ENCODE measurements around the gene PLAC1. TPM values are rescaled to one million over a fixed set of nuclear protein-coding genes. Genes with fewer than 3 reads are reported as not detected.

Gene PLAC1
- polyA plus RNA-seq, 1 donor: 0.04 TPM

- Histone ChIP-seq H3K36me3 (ENCODE audit: control insufficient read depth, insufficient read depth, low read length) (no peaks in the 10 kb centered on the region), H3K27ac (ENCODE audit: low read length) (no peak overlapping the region), H3K4me1 (ENCODE audit: control insufficient read depth, insufficient read depth, low read length) (no peaks in the 10 kb centered on the region), H3K27me3 (ENCODE audit: control insufficient read depth, insufficient read depth, low read length) (no peaks in the 10 kb centered on the region), H3K9me3 (ENCODE audit: control insufficient read depth, low read depth, low read length) (no peaks in the 10 kb centered on the region), H3K4me3 (ENCODE audit: low read length) (no peak overlapping the region)
- DNase-seq: no peak
Measured at GRCh38 chrX:134592303-134592702, 66.0 kb downstream of the PLAC1 start.

GRCh38 chrX:134591502-134591901, 66.8 kb downstream of the PLAC1 start:
- no CpG with 5 or more reads among the region's 2 CpGs for WGBS (ENCODE audit: insufficient coverage, low lambda C conversion rate)
- no peaks in the 10 kb centered on the region for H3K4me1 ChIP-seq (ENCODE audit: control insufficient read depth, insufficient read depth, low read length)
- DNase-seq: no peak
- no peaks in the 10 kb centered on the region for H3K9me3 ChIP-seq (ENCODE audit: control insufficient read depth, low read depth, low read length)
- no peak overlapping the region for H3K27ac ChIP-seq (ENCODE audit: low read length)
- H3K4me3 ChIP-seq (ENCODE audit: low read length): no peak overlapping the region
- no peaks in the 10 kb centered on the region for H3K27me3 ChIP-seq (ENCODE audit: control insufficient read depth, insufficient read depth, low read length)
- H3K36me3 ChIP-seq (ENCODE audit: control insufficient read depth, insufficient read depth, low read length): no peaks in the 10 kb centered on the region

- DNase-seq: no peak
- Histone ChIP-seq H3K4me3 (ENCODE audit: low read length) (no peak overlapping the region), H3K27ac (ENCODE audit: low read length) (no peak overlapping the region), H3K9me3 (ENCODE audit: control insufficient read depth, low read depth, low read length) (no peaks in the 10 kb centered on the region), H3K27me3 (ENCODE audit: control insufficient read depth, insufficient read depth, low read length) (no peaks in the 10 kb centered on the region), H3K4me1 (ENCODE audit: control insufficient read depth, insufficient read depth, low read length) (no peaks in the 10 kb centered on the region), H3K36me3 (ENCODE audit: control insufficient read depth, insufficient read depth, low read length) (no peaks in the 10 kb centered on the region)
- WGBS (ENCODE audit: insufficient coverage, low lambda C conversion rate): no CpG with 5 or more reads among the region's 3 CpGs
Measured at GRCh38 chrX:134588806-134589205, 69.5 kb downstream of the PLAC1 start.

- no peak for DNase-seq
- Histone ChIP-seq H3K36me3 (ENCODE audit: control insufficient read depth, insufficient read depth, low read length) (no peaks in the 10 kb centered on the region), H3K4me3 (ENCODE audit: low read length) (no peak overlapping the region), H3K27ac (ENCODE audit: low read length) (no peak overlapping the region), H3K27me3 (ENCODE audit: control insufficient read depth, insufficient read depth, low read length) (no peaks in the 10 kb centered on the region), H3K9me3 (ENCODE audit: control insufficient read depth, low read depth, low read length) (no peaks in the 10 kb centered on the region), H3K4me1 (ENCODE audit: control insufficient read depth, insufficient read depth, low read length) (no peaks in the 10 kb centered on the region)
- no CpG with 5 or more reads among the region's 1 CpG for WGBS (ENCODE audit: insufficient coverage, low lambda C conversion rate)
Measured at GRCh38 chrX:134580907-134581306, 77.4 kb downstream of the PLAC1 start.

- no peaks in the 10 kb centered on the region for H3K27me3 ChIP-seq (ENCODE audit: control insufficient read depth, insufficient read depth, low read length)
- WGBS (ENCODE audit: insufficient coverage, low lambda C conversion rate): no CpG with 5 or more reads among the region's 5 CpGs
Measured at GRCh38 chrX:134573683-134574035, 84.6 kb downstream of the PLAC1 start.

GRCh38 chrX:134572816-134573682, 85.2 kb downstream of the PLAC1 start:
- Histone ChIP-seq H3K4me3 (ENCODE audit: low read length) (no peak overlapping the region), H3K27me3 (ENCODE audit: control insufficient read depth, insufficient read depth, low read length) (no peaks in the 10 kb centered on the region), H3K4me1 (ENCODE audit: control insufficient read depth, insufficient read depth, low read length) (no peaks in the 10 kb centered on the region), H3K9me3 (ENCODE audit: control insufficient read depth, low read depth, low read length) (no peaks in the 10 kb centered on the region), H3K36me3 (ENCODE audit: control insufficient read depth, insufficient read depth, low read length) (no peaks in the 10 kb centered on the region), H3K27ac (ENCODE audit: low read length) (no peak overlapping the region)
- no CpG with 5 or more reads among the region's 5 CpGs for WGBS (ENCODE audit: insufficient coverage, low lambda C conversion rate)
- no peak for DNase-seq

More at GRCh38 chrX:134573683-134574035, 84.6 kb downstream of the PLAC1 start:
- Histone ChIP-seq H3K4me3 (ENCODE audit: low read length) (no peak overlapping the region), H3K36me3 (ENCODE audit: control insufficient read depth, insufficient read depth, low read length) (no peaks in the 10 kb centered on the region), H3K4me1 (ENCODE audit: control insufficient read depth, insufficient read depth, low read length) (no peaks in the 10 kb centered on the region), H3K27ac (ENCODE audit: low read length) (no peak overlapping the region), H3K9me3 (ENCODE audit: control insufficient read depth, low read depth, low read length) (no peaks in the 10 kb centered on the region)
- no peak for DNase-seq

GRCh38 chrX:134571796-134572195, 86.5 kb downstream of the PLAC1 start:
- DNase-seq: no peak
- no CpG with 5 or more reads among the region's 5 CpGs for WGBS (ENCODE audit: insufficient coverage, low lambda C conversion rate)
- H3K4me3 ChIP-seq (ENCODE audit: low read length): no peak overlapping the region
- H3K36me3 ChIP-seq (ENCODE audit: control insufficient read depth, insufficient read depth, low read length): no peaks in the 10 kb centered on the region
- no peaks in the 10 kb centered on the region for H3K27me3 ChIP-seq (ENCODE audit: control insufficient read depth, insufficient read depth, low read length)
- no peak overlapping the region for H3K27ac ChIP-seq (ENCODE audit: low read length)
- no peaks in the 10 kb centered on the region for H3K4me1 ChIP-seq (ENCODE audit: control insufficient read depth, insufficient read depth, low read length)
- no peaks in the 10 kb centered on the region for H3K9me3 ChIP-seq (ENCODE audit: control insufficient read depth, low read depth, low read length)

GRCh38 chrX:134570899-134571298, 87.4 kb downstream of the PLAC1 start:
- no peaks in the 10 kb centered on the region for H3K4me1 ChIP-seq (ENCODE audit: control insufficient read depth, insufficient read depth, low read length)
- no peak overlapping the region for H3K27ac ChIP-seq (ENCODE audit: low read length)
- H3K9me3 ChIP-seq (ENCODE audit: control insufficient read depth, low read depth, low read length): no peaks in the 10 kb centered on the region
- WGBS (ENCODE audit: insufficient coverage, low lambda C conversion rate): 0% methylated on average over 1 of the region's 2 CpGs
- no peak overlapping the region for H3K4me3 ChIP-seq (ENCODE audit: low read length)
- DNase-seq: no peak
- H3K27me3 ChIP-seq (ENCODE audit: control insufficient read depth, insufficient read depth, low read length): no peaks in the 10 kb centered on the region
- no peaks in the 10 kb centered on the region for H3K36me3 ChIP-seq (ENCODE audit: control insufficient read depth, insufficient read depth, low read length)

GRCh38 chrX:134570509-134570846, 87.8 kb downstream of the PLAC1 start:
- Histone ChIP-seq H3K9me3 (ENCODE audit: control insufficient read depth, low read depth, low read length) (no peaks in the 10 kb centered on the region), H3K27me3 (ENCODE audit: control insufficient read depth, insufficient read depth, low read length) (no peaks in the 10 kb centered on the region), H3K4me3 (ENCODE audit: low read length) (no peak overlapping the region), H3K27ac (ENCODE audit: low read length) (no peak overlapping the region), H3K36me3 (ENCODE audit: control insufficient read depth, insufficient read depth, low read length) (no peaks in the 10 kb centered on the region), H3K4me1 (ENCODE audit: control insufficient read depth, insufficient read depth, low read length) (no peaks in the 10 kb centered on the region)
- no peak for DNase-seq
- whole genome bisulfite sequencing (ENCODE audit: insufficient coverage, low lambda C conversion rate): no CpG with 5 or more reads among the region's 3 CpGs

GRCh38 chrX:134569306-134569705, 89.0 kb downstream of the PLAC1 start:
- no peak for DNase-seq
- Histone ChIP-seq H3K9me3 (ENCODE audit: control insufficient read depth, low read depth, low read length) (no peaks in the 10 kb centered on the region), H3K36me3 (ENCODE audit: control insufficient read depth, insufficient read depth, low read length) (no peaks in the 10 kb centered on the region), H3K4me3 (ENCODE audit: low read length) (no peak overlapping the region), H3K4me1 (ENCODE audit: control insufficient read depth, insufficient read depth, low read length) (no peaks in the 10 kb centered on the region), H3K27ac (ENCODE audit: low read length) (no peak overlapping the region), H3K27me3 (ENCODE audit: control insufficient read depth, insufficient read depth, low read length) (no peaks in the 10 kb centered on the region)
- WGBS (ENCODE audit: insufficient coverage, low lambda C conversion rate): no CpG with 5 or more reads among the region's 3 CpGs

All from large intestine (tissue), 3 donors.